Measurements from ENCODE around the gene DERA.

DERA gene

GRCh38 chr12:15918066-15918465 lies 6.9 kb downstream of the DERA start:
- no peak for DNase-seq (ENCODE audit: low read depth, low spot score)
- CTCF ChIA-PET: no interaction called here
- no peak for TF ChIP-seq CTCF (IDR thresholded peaks at IDR 0.05; ENCODE audit: insufficient read depth, low read length, missing control alignments)
- POLR2A ChIA-PET: no interaction called here
- no peak overlapping the region for H3K4me3 ChIP-seq (ENCODE audit: low read depth, low read length)

GRCh38 chr12:15919418-15919817 lies 8.3 kb downstream of the DERA start:
- no peak for DNase-seq (ENCODE audit: low read depth, low spot score)
- H3K4me3 ChIP-seq (ENCODE audit: low read depth, low read length): no peak overlapping the region
- CTCF ChIA-PET: no interaction called here
- POLR2A ChIA-PET: interaction anchor here (0.7 kb wide), 1 partner anchor 8 kb away, joined by 3 read pairs; the partner anchor contains the start of gene DERA
- TF ChIP-seq CTCF (IDR thresholded peaks at IDR 0.05; ENCODE audit: insufficient read depth, low read length, missing control alignments): no peak

GRCh38 chr12:15924956-15925355 lies 13.8 kb downstream of the DERA start:
- DNase-seq (ENCODE audit: low read depth, low spot score): no peak
- CTCF ChIA-PET: no interaction called here
- no peak for TF ChIP-seq CTCF (IDR thresholded peaks at IDR 0.05; ENCODE audit: insufficient read depth, low read length, missing control alignments)
- POLR2A ChIA-PET: no interaction called here
- no peak overlapping the region for H3K4me3 ChIP-seq (ENCODE audit: low read depth, low read length)

- TF ChIP-seq CTCF (IDR thresholded peaks at IDR 0.05; ENCODE audit: insufficient read depth, low read length, missing control alignments): no peak
- POLR2A ChIA-PET: no interaction called here
- CTCF ChIA-PET: interaction anchor here (1.9 kb wide), 1 partner anchor 30 kb away, joined by 6 read pairs; no protein-coding TSS in a partner anchor
- H3K4me3 ChIP-seq (ENCODE audit: low read depth, low read length): no peak overlapping the region
- DNase-seq (ENCODE audit: low read depth, low spot score): peak; percentile 72
These were observed 17.2 kb downstream of the DERA start for GRCh38 chr12:15928346-15928745.

- POLR2A ChIA-PET: no interaction called here
- CTCF ChIA-PET: interaction anchor here (1.1 to 1.9 kb wide), 2 partner anchors 14 to 31 kb away, joined by 3 to 6 read pairs; no protein-coding TSS in a partner anchor
These were observed 17.9 kb downstream of the DERA start for GRCh38 chr12:15928870-15929571.

GRCh38 chr12:15931590-15932053 lies 20.5 kb downstream of the DERA start:
- POLR2A ChIA-PET: no interaction called here

More at GRCh38 chr12:15928870-15929571, 17.9 kb downstream of the DERA start:
- no peak overlapping the region for H3K4me3 ChIP-seq (ENCODE audit: low read depth, low read length)
- no peak for DNase-seq (ENCODE audit: low read depth, low spot score)
- no peak for TF ChIP-seq CTCF (IDR thresholded peaks at IDR 0.05; ENCODE audit: insufficient read depth, low read length, missing control alignments)

More at GRCh38 chr12:15931590-15932053, 20.5 kb downstream of the DERA start:
- CTCF ChIA-PET: no interaction called here
- peak; percentile 9 for TF ChIP-seq CTCF (IDR thresholded peaks at IDR 0.05; ENCODE audit: insufficient read depth, low read length, missing control alignments)
- no peak overlapping the region for H3K4me3 ChIP-seq (ENCODE audit: low read depth, low read length)
- DNase-seq (ENCODE audit: low read depth, low spot score): no peak

Measured in AG04449 (cell line).